ENCODE measurements around the gene SHKBP1.

SHKBP1 gene

DNA sequence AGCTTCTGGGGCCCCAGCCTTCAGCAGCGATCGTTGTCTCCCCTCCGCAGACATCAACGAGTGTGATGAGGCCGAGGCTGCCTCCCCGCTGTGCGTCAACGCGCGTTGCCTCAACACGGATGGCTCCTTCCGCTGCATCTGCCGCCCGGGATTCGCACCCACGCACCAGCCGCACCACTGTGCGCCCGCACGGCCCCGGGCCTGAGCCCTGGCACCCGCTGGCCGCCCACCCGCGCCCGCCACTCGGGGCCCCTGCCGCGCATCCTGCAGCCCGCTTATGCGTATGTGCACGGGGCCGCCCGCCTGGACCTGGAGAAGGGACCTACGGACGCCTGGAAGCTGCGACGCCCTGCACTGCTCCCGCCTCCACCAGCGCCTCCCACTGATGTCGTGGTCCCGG lies 52.7 kb downstream of the SHKBP1 start:
- Histone ChIP-seq H3K36me3 (ENCODE audit: control insufficient read depth, insufficient read depth, low read length) (no peaks in the 10 kb centered on the region), H3K4me3 (replicated peaks; ENCODE audit: low read depth, low read length) (no peak overlapping the region), H3K27me3 (replicated peaks; ENCODE audit: control insufficient read depth, insufficient read depth, low read length) (no peaks in the 10 kb centered on the region)
- TF ChIP-seq, protein P1, sequence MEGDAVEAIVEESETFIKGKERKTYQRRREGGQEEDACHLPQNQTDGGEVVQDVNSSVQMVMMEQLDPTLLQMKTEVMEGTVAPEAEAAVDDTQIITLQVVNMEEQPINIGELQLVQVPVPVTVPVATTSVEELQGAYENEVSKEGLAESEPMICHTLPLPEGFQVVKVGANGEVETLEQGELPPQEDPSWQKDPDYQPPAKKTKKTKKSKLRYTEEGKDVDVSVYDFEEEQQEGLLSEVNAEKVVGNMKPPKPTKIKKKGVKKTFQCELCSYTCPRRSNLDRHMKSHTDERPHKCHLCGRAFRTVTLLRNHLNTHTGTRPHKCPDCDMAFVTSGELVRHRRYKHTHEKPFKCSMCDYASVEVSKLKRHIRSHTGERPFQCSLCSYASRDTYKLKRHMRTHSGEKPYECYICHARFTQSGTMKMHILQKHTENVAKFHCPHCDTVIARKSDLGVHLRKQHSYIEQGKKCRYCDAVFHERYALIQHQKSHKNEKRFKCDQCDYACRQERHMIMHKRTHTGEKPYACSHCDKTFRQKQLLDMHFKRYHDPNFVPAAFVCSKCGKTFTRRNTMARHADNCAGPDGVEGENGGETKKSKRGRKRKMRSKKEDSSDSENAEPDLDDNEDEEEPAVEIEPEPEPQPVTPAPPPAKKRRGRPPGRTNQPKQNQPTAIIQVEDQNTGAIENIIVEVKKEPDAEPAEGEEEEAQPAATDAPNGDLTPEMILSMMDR (IDR thresholded peaks at IDR 0.05; ENCODE audit: insufficient read depth, low read length, poor library complexity, severe bottlenecking): no peak
- DNase-seq (ENCODE audit: extremely low read depth, insufficient read length): no peak

DNA sequence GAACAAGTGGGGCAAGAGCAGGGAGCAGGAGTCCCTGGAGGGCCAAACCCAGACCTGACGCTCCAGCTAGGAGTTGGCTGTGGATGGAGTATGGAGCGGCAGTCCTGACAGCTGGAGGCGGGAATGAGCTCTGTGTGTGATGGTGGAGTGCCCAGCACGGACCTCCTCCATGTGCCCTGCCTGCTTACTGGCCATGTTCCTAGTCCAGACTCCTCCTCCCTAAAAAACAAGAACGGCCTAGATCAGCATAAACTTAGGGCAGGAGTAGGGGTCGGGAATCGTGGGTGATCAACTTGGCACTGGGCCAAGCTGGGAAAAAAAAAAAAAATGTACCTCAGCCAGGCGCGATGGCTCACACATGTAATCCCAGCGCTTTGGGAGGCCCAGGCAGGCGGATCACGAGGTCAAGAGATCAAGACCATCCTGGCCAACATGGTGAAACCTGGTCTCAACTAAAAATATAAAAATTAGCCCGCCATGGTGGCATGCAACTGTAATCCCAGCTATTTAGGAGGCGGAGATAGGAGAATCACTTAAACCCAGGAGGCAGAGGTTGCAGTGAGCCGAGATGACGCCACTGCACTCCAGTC lies 54.0 kb downstream of the SHKBP1 start:
- Histone ChIP-seq H3K4me3 (replicated peaks; ENCODE audit: low read depth, low read length) (no peak overlapping the region), H3K27me3 (replicated peaks; ENCODE audit: control insufficient read depth, insufficient read depth, low read length) (no peaks in the 10 kb centered on the region), H3K36me3 (ENCODE audit: control insufficient read depth, insufficient read depth, low read length) (no peaks in the 10 kb centered on the region)
- DNase-seq (ENCODE audit: extremely low read depth, insufficient read length): no peak
- TF ChIP-seq, protein P1 (IDR thresholded peaks at IDR 0.05; ENCODE audit: insufficient read depth, low read length, poor library complexity, severe bottlenecking): no peak

DNA sequence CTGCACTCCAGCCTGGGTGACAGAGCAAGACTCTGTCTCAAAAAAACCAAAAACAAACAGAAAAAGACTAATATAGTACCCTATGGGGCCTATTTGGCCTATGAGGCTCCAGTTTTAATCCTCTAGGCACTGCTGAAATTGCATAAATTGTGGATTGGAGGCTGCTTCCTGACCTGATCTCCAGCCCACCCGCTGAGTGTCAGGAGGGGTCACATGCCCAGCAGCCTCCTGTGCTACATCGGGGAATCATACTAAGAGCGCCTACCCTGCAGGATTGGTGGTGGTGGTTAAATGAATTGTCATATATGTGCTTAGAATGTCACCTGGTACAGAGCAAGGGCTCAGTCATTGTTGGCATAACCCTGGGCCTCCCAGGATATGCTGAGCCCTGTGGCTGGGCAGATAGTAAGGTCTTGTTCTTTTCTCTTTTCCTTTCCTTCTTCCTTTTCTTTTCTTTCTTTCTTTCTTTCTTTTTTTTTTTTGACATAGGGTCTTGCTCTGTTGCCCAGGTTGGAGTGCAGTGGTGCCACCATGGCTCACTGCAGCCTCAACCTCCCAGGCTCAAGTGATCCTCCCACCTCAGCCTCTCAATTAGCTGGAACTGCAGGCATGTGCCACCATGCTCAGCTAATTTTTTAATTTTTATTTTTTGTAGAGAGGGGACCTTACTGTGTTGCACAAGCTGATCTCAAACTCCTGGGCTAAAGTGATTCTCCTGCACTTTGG lies 55.8 kb downstream of the SHKBP1 start:
- H3K27me3 ChIP-seq (replicated peaks; ENCODE audit: control insufficient read depth, insufficient read depth, low read length): no peaks in the 10 kb centered on the region
- DNase-seq (ENCODE audit: extremely low read depth, insufficient read length): no peak
- TF ChIP-seq, protein P1 (IDR thresholded peaks at IDR 0.05; ENCODE audit: insufficient read depth, low read length, poor library complexity, severe bottlenecking): no peak

DNA sequence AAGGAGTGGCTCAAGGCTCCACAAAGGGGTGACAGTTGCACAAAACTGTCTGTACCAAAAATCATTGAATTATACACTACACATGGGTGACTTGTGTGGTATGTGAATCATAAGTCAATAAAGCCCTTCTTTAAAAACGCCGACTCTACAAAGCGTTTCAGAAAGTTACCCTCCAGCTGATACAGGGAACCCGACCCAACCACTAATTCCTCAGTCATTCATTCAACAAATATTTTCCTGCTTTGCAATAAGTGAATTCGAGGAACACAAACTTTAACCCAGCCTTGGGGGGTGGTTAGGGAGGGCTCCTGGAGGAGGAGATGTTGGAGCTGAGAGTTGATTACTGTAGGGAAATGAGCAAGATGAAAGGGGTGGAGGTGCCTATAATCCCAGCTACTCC lies 56.5 kb downstream of the SHKBP1 start:
- DNase-seq (ENCODE audit: extremely low read depth, insufficient read length): no peak
- H3K36me3 ChIP-seq (ENCODE audit: control insufficient read depth, insufficient read depth, low read length): no peaks in the 10 kb centered on the region
- TF ChIP-seq, protein P1 (IDR thresholded peaks at IDR 0.05; ENCODE audit: insufficient read depth, low read length, poor library complexity, severe bottlenecking): no peak
- no peaks in the 10 kb centered on the region for H3K27me3 ChIP-seq (replicated peaks; ENCODE audit: control insufficient read depth, insufficient read depth, low read length)
- H3K4me3 ChIP-seq (replicated peaks; ENCODE audit: low read depth, low read length): no peak overlapping the region

More for the DNA sequence above, 55.8 kb downstream of the SHKBP1 start:
- Histone ChIP-seq H3K36me3 (ENCODE audit: control insufficient read depth, insufficient read depth, low read length) (no peaks in the 10 kb centered on the region), H3K4me3 (replicated peaks; ENCODE audit: low read depth, low read length) (no peak overlapping the region)

DNA sequence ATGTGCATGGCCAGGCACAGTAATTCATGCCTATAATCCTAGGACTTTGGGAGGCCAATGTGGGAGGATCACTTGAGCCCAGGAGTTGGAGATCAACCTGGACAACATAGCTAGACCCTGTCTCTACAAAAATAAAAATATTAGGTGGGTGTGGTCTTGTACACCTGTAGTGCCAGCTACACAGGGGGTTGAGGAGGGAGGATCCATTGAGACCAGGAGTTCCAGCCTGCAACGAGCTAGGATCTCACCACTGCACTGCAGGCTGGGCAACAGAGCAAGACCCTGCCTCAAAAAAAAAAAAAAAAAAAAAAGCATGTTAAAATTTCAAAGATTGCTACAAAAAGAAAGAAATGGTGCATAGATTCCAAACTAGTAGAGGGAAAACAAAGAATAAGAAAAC lies 61.7 kb downstream of the SHKBP1 start:
- DNase-seq (ENCODE audit: extremely low read depth, insufficient read length): no peak
- TF ChIP-seq, protein P1 (IDR thresholded peaks at IDR 0.05; ENCODE audit: insufficient read depth, low read length, poor library complexity, severe bottlenecking): no peak
- no peaks in the 10 kb centered on the region for H3K36me3 ChIP-seq (ENCODE audit: control insufficient read depth, insufficient read depth, low read length)
- no peak overlapping the region for H3K4me3 ChIP-seq (replicated peaks; ENCODE audit: low read depth, low read length)
- H3K27me3 ChIP-seq (replicated peaks; ENCODE audit: control insufficient read depth, insufficient read depth, low read length): no peaks in the 10 kb centered on the region
